OCI-LY1 (cell line): Measurements from ENCODE around the gene KRT40.

ENCODE experiments used
- H2AFZ ChIP-seq: fragments of 200-600 bp; sonication (generic), shearing (Covaris generic); 2 replicates; pipeline ENCODE4 v1.6.0; 2014; ENCODE audit warnings: antibody characterized with exemption, mild to moderate bottlenecking, low read length
- H3F3A ChIP-seq: fragments of 200-600 bp; sonication (generic), shearing (Covaris generic); 2 replicates; pipeline ENCODE4 v1.6.0; 2014; ENCODE audit warnings: mild to moderate bottlenecking, antibody characterized with exemption, low read length, moderate library complexity; ENCODE audit not compliant: insufficient read depth
- H3K27ac ChIP-seq: fragments of 200-600 bp; sonication (generic); 2 replicates; pipeline ENCODE4 v1.5.1; 2014; ENCODE audit warnings: low read length, mixed run types, mild to moderate bottlenecking, low read depth; ENCODE audit not compliant: poor library complexity, severe bottlenecking
- H3K27me3 ChIP-seq: fragments of 200-600 bp; sonication (generic); 2 replicates; pipeline ENCODE4 v1.6.0; 2014; ENCODE audit warnings: antibody characterized with exemption, mild to moderate bottlenecking, low read length, moderate library complexity; ENCODE audit not compliant: insufficient read depth
- H3K36me3 ChIP-seq: fragments of 200-600 bp; sonication (generic); 2 replicates; pipeline ENCODE4 v1.6.1; 2014; ENCODE audit warnings: mild to moderate bottlenecking, antibody characterized with exemption, low read length, moderate library complexity, mixed read lengths; ENCODE audit not compliant: insufficient read depth
- H3K4me1 ChIP-seq: fragments of 200-600 bp; sonication (generic); 2 replicates; pipeline ENCODE4 v1.5.1; 2014; ENCODE audit warnings: mild to moderate bottlenecking, low read length, moderate library complexity; ENCODE audit not compliant: insufficient read depth, severe bottlenecking
- H3K4me2 ChIP-seq: fragments of 200-600 bp; sonication (generic), shearing (Covaris generic); 2 replicates; pipeline ENCODE4 v1.6.1; 2014; ENCODE audit warnings: low read length
- H3K4me3 ChIP-seq: fragments of 200-600 bp; sonication (generic); 2 replicates; pipeline ENCODE4 v1.5.1; 2014; ENCODE audit warnings: low read length, low read depth, mild to moderate bottlenecking, mixed read lengths; ENCODE audit not compliant: poor library complexity, severe bottlenecking
- H3K79me2 ChIP-seq: fragments of 200-600 bp; shearing (Covaris generic); 2 replicates; pipeline ENCODE4 v1.6.1; 2016; ENCODE audit warnings: mixed run types, low read length, mixed read lengths; ENCODE audit not compliant: insufficient read depth
- H3K9ac ChIP-seq: fragments of 200-600 bp; sonication (generic), shearing (Covaris generic); 2 replicates; pipeline ENCODE4 v1.6.1; 2014; ENCODE audit warnings: mild to moderate bottlenecking, low read length, mixed read lengths
- H3K9me2 ChIP-seq: fragments of 200-600 bp; sonication (generic), shearing (Covaris generic); 2 replicates; pipeline ENCODE4 v1.6.1; 2014; ENCODE audit warnings: low read depth, mild to moderate bottlenecking, low read length, mixed read lengths
- H3K9me3 ChIP-seq: fragments of 200-600 bp; shearing (Covaris generic); 2 replicates; pipeline ENCODE4 v1.6.1; 2014; ENCODE audit warnings: low read length, mixed read lengths
- H4K20me1 ChIP-seq: fragments of 200-600 bp; sonication (generic), shearing (Covaris generic); 2 replicates; pipeline ENCODE4 v1.6.0; 2016; ENCODE audit warnings: mild to moderate bottlenecking, low read length; ENCODE audit not compliant: insufficient read depth
- CTCF ChIP-seq: fragments of 200-600 bp; sonication (generic), shearing (Covaris generic); IDR thresholded peaks from 2 replicates; pipeline ENCODE4 v1.5.1; 2017; ENCODE audit warnings: mild to moderate bottlenecking, antibody characterized with exemption, low read length, moderate library complexity, mixed read lengths
- EZH2 ChIP-seq: fragments of 200-600 bp; sonication (generic), shearing (Covaris generic); IDR thresholded peaks from 2 replicates; pipeline ENCODE4 v1.8.0; 2017; ENCODE audit warnings: borderline replicate concordance, mixed run types, mild to moderate bottlenecking, antibody characterized with exemption, low read length, moderate library complexity, mixed read lengths

The KRT40 gene

GRCh38 chr17:40952661-40953060 is 31.5 kb downstream of the KRT40 start:
- Histone ChIP-seq H3F3A (no peaks in the 10 kb centered on the region), H3K79me2 (no peaks in the 10 kb centered on the region), H3K36me3 (no peaks in the 10 kb centered on the region), H4K20me1 (no peaks in the 10 kb centered on the region), H3K4me1 (no peaks in the 10 kb centered on the region), H3K27me3 (no peaks in the 10 kb centered on the region), H2AFZ (no peak overlapping the region), H3K4me2 (no peak overlapping the region), H3K4me3 (no peak overlapping the region), H3K9me3 (no peaks in the 10 kb centered on the region), H3K9me2 (no peaks in the 10 kb centered on the region), H3K9ac (no peak overlapping the region), H3K27ac (no peak overlapping the region)
- TF ChIP-seq EZH2, result no peak
- TF ChIP-seq CTCF, result no peak

- Histone ChIP-seq H3K4me1 (no peaks in the 10 kb centered on the region), H4K20me1 (no peaks in the 10 kb centered on the region), H3K4me2 (no peak overlapping the region), H3K9me2 (no peaks in the 10 kb centered on the region), H3K36me3 (no peaks in the 10 kb centered on the region), H3K27me3 (no peaks in the 10 kb centered on the region), H3F3A (no peaks in the 10 kb centered on the region), H3K79me2 (no peaks in the 10 kb centered on the region), H3K27ac (no peak overlapping the region), H2AFZ (no peak overlapping the region), H3K9ac (no peak overlapping the region), H3K4me3 (no peak overlapping the region), H3K9me3 (no peaks in the 10 kb centered on the region)
- no peak for TF ChIP-seq EZH2
- TF ChIP-seq CTCF, result no peak
Measured at GRCh38 chr17:40952154-40952553, 32.0 kb downstream of the KRT40 start.

- Histone ChIP-seq H2AFZ (no peak overlapping the region), H3K9me3 (no peaks in the 10 kb centered on the region), H3K27ac (no peak overlapping the region), H3F3A (no peaks in the 10 kb centered on the region), H3K79me2 (no peaks in the 10 kb centered on the region), H4K20me1 (no peaks in the 10 kb centered on the region), H3K4me1 (no peaks in the 10 kb centered on the region), H3K9me2 (no peaks in the 10 kb centered on the region), H3K27me3 (no peaks in the 10 kb centered on the region; the same call in 1 of the 2 replicates), H3K9ac (no peak overlapping the region), H3K4me3 (no peak overlapping the region), H3K4me2 (no peak overlapping the region), H3K36me3 (no peaks in the 10 kb centered on the region)
- no peak for TF ChIP-seq CTCF
- no peak for TF ChIP-seq EZH2
Measured at GRCh38 chr17:40951011-40951622, 33.0 kb downstream of the KRT40 start.
